T-helper 22 cell (primary cell): Measurements from ENCODE around the gene GNAO1.

Experiments used
- DNase-seq: peaks from one replicate; pipeline ENCODE4 v3.0.0-alpha.2; 2020; ENCODE audit warnings: low read depth

The GNAO1 gene

GRCh38 chr16:56336711-56337110 is 145.4 kb downstream of the GNAO1 start:
- DNase-seq: no peak

- DNase-seq: no peak
These were observed 146.0 kb downstream of the GNAO1 start for GRCh38 chr16:56337131-56337857.

- DNase-seq: no peak
These were observed 146.6 kb downstream of the GNAO1 start for GRCh38 chr16:56337858-56338325.

- DNase-seq: no peak
These were observed 147.5 kb downstream of the GNAO1 start for GRCh38 chr16:56338566-56339318.

- no peak for DNase-seq
These were observed 148.3 kb downstream of the GNAO1 start for GRCh38 chr16:56339431-56340195.

- no peak for DNase-seq
These were observed 149.1 kb downstream of the GNAO1 start for GRCh38 chr16:56340416-56340815.

- no peak for DNase-seq
These were observed 149.6 kb downstream of the GNAO1 start for GRCh38 chr16:56340864-56341365.

- DNase-seq: no peak
These were observed 150.5 kb downstream of the GNAO1 start for GRCh38 chr16:56341656-56342399.

- DNase-seq: no peak
These were observed 152.6 kb downstream of the GNAO1 start for GRCh38 chr16:56343661-56344517.

- no peak for DNase-seq
These were observed 153.5 kb downstream of the GNAO1 start for GRCh38 chr16:56344518-56345405.

- DNase-seq: no peak
These were observed 154.2 kb downstream of the GNAO1 start for GRCh38 chr16:56345406-56346050.

- no peak for DNase-seq
These were observed 155.0 kb downstream of the GNAO1 start for GRCh38 chr16:56346131-56346890.

GRCh38 chr16:56347166-56347565 is 155.9 kb downstream of the GNAO1 start:
- DNase-seq: no peak

GRCh38 chr16:56347670-56348069 is 156.4 kb downstream of the GNAO1 start:
- DNase-seq: no peak

GRCh38 chr16:56348168-56349085 is 157.1 kb downstream of the GNAO1 start:
- DNase-seq: no peak

GRCh38 chr16:56349086-56349415 is 157.8 kb downstream of the GNAO1 start:
- no peak for DNase-seq

GRCh38 chr16:56349711-56350161 is 158.4 kb downstream of the GNAO1 start:
- DNase-seq: no peak
